HTR-8/SVneo (cell line): ENCODE measurements around the gene FAM76A.

Source experiments
- DNase-seq: peaks from one replicate; pipeline ENCODE4 v3.0.0; 2011; ENCODE audit warnings: low spot score, mixed read lengths; ENCODE audit not compliant: insufficient read length
- FAIRE-seq: peaks from 2 replicates; lab custom pipeline; 2011; peaks lifted over from hg19 to GRCh38; lab: Jason Lieb, UNC

Gene FAM76A

GRCh38 chr1:27719286-27720251 is 6.2 kb upstream of the FAM76A start:
- DNase-seq (no peak), FAIRE-seq (no peak)

- DNase-seq (no peak), FAIRE-seq (no peak)
Measured at GRCh38 chr1:27724961-27725373, 794 bp upstream of the FAM76A start.

GRCh38 chr1:27726173-27727044 is 648 bp downstream of the FAM76A start:
- DNase-seq (peak; percentile 43), FAIRE-seq (no peak)

GRCh38 chr1:27727126-27727525 is 1.4 kb downstream of the FAM76A start:
- DNase-seq (no peak), FAIRE-seq (no peak)

- FAIRE-seq (no peak), DNase-seq (no peak)
Measured at GRCh38 chr1:27736252-27736651, 10.5 kb downstream of the FAM76A start.

GRCh38 chr1:27741121-27741520 is 15.4 kb downstream of the FAM76A start:
- FAIRE-seq: no peak
- no peak for DNase-seq

GRCh38 chr1:27744556-27744955 is 18.8 kb downstream of the FAM76A start:
- FAIRE-seq: no peak

GRCh38 chr1:27745466-27745865 is 19.7 kb downstream of the FAM76A start:
- FAIRE-seq: no peak
- DNase-seq: no peak

More at GRCh38 chr1:27744556-27744955, 18.8 kb downstream of the FAM76A start:
- no peak for DNase-seq

- no peak for DNase-seq
- no peak for FAIRE-seq
Measured at GRCh38 chr1:27752360-27752759, 26.6 kb downstream of the FAM76A start.

- DNase-seq (no peak), FAIRE-seq (no peak)
Measured at GRCh38 chr1:27755286-27755685, 29.5 kb downstream of the FAM76A start.

- DNase-seq (no peak), FAIRE-seq (no peak)
Measured at GRCh38 chr1:27755865-27756264, 30.1 kb downstream of the FAM76A start.

- DNase-seq: no peak
- FAIRE-seq: no peak
Measured at GRCh38 chr1:27759236-27759635, 33.5 kb downstream of the FAM76A start.

GRCh38 chr1:27760426-27760825 is 34.7 kb downstream of the FAM76A start:
- FAIRE-seq: no peak
- no peak for DNase-seq

- FAIRE-seq (no peak), DNase-seq (no peak)
Measured at GRCh38 chr1:27762033-27762432, 36.3 kb downstream of the FAM76A start.

GRCh38 chr1:27763358-27763757 is 37.6 kb downstream of the FAM76A start:
- DNase-seq (no peak), FAIRE-seq (no peak)

- FAIRE-seq: no peak
- no peak for DNase-seq
Measured at GRCh38 chr1:27770293-27770830, 44.6 kb downstream of the FAM76A start.

- FAIRE-seq (no peak), DNase-seq (no peak)
Measured at GRCh38 chr1:27772036-27772931, 46.5 kb downstream of the FAM76A start.

- FAIRE-seq (peak; percentile 96), DNase-seq (peak; percentile 97)
Measured at GRCh38 chr1:27772932-27773825, 47.4 kb downstream of the FAM76A start, which contains the start of gene STX12. Gene STX12 (plus strand): TSS chr1:27773219. CDS start chr1:27773308, 89 bp downstream.
